ENCODE results near the gene MRGPRE.

The MRGPRE gene

DNA sequence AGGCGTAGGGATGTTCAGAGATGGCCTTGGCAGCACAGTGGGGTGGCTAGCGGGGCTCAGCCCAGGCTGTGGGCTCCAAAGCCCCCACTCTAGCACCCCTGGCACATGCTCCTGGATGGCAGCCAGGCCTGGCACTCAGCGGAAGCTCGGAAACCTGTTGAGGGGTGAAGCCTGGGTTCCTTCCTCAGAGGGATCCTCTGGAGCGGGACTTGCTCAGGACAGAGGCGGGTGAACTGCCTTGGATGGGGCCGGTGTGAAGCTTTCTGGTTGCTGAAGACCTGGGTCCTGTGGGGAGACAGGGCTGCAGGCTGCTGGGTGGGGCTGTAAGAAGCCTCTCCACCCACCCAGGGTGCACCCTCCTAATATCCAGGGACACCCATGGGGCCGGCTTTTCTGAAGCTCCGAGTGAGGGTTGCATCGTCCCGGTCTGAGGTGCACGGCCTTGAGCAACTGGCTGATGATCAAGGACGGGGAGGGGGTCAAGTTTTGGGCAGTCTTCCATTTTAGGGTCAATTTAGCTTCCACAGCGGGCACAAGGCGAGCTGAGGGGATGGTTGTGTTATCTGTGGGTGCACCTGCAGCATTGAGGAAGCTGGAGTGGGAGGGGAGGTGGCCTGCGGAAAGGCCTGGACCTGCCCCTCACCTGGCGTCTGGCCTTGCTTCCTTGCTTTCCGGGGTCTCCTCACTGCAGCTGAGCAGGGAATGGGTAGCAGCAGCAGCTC, 5.2 kb downstream of the MRGPRE start:
- no peak for TF ChIP-seq Cebpa-rat (IDR thresholded peaks at IDR 0.05)
- H3K4me2 ChIP-seq, result peak overlapping the region; percentile 55
- no peaks in the 10 kb centered on the region for H3K36me3 ChIP-seq
- no peaks in the 10 kb centered on the region for H3K27me3 ChIP-seq
- H3K9ac ChIP-seq, result no peak overlapping the region
- H3K27ac ChIP-seq, result 0 out of 2 replicates have a peak overlapping the region, but pooled peaks have one; percentile 13
- no peaks in the 10 kb centered on the region for H4K20me1 ChIP-seq
- no peaks in the 10 kb centered on the region for H3K9me3 ChIP-seq
- no peak overlapping the region for H3K4me3 ChIP-seq
- H3K4me1 ChIP-seq, result peaks cover 70% of the 10 kb centered on the region

DNA sequence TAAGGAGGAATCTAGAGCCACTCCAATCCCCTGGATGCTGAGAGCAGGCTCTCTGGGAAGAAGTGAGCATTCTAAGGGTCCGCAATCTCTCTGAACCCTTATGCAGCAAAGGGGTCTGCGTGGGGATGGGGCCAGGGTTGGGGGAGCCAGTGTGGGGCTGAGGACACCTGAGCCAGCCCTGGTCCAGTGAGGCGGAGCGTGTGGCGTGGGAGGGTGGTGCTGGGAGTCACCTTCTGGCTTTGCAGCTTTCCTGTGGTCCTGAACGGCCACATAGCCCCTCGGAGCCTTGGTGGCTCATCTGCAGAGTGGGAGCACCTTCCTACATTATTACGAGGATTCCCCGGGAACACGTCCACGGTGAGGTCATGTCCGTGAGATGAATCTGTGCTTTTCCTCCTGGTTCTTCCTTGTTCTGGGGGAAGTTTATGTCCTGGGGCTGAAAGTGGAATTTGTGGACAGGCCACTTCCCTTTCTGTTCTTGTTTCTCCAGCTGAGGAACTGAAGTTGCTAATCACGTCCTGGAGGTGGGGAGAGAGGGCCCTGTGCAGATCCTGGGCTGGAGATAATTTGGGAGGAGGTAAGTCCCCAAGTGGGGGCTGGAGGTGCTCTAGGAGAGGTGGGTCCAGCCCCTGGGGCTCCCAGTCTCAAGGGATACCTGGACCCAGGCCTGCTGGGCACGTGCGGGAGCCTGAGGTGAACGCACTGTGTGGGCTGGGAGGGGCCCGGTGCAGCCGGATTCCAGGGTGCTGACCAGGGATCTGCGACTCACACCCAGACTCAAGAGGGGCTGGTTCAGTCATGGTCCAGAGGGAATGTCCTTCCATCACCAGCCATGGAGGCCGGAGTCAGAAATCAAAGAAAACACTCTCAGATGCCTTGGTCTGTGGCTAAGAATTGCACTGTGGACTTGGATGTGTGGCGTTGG, 6.1 kb downstream of the MRGPRE start:
- TF ChIP-seq Cebpa-rat (IDR thresholded peaks at IDR 0.05), result no peak
- no peaks in the 10 kb centered on the region for H3K9me3 ChIP-seq
- H4K20me1 ChIP-seq, result no peaks in the 10 kb centered on the region
- peaks cover 71% of the 10 kb centered on the region for H3K4me1 ChIP-seq
- H3K9ac ChIP-seq, result no peak overlapping the region
- H3K27ac ChIP-seq, result 0 out of 2 replicates have a peak overlapping the region, but pooled peaks have one; percentile 41
- H3K4me3 ChIP-seq, result no peak overlapping the region
- H3K4me2 ChIP-seq, result peak overlapping the region; percentile 32; the same call in 1 of the 2 replicates
- H3K27me3 ChIP-seq, result no peaks in the 10 kb centered on the region
- H3K36me3 ChIP-seq, result no peaks in the 10 kb centered on the region

DNA sequence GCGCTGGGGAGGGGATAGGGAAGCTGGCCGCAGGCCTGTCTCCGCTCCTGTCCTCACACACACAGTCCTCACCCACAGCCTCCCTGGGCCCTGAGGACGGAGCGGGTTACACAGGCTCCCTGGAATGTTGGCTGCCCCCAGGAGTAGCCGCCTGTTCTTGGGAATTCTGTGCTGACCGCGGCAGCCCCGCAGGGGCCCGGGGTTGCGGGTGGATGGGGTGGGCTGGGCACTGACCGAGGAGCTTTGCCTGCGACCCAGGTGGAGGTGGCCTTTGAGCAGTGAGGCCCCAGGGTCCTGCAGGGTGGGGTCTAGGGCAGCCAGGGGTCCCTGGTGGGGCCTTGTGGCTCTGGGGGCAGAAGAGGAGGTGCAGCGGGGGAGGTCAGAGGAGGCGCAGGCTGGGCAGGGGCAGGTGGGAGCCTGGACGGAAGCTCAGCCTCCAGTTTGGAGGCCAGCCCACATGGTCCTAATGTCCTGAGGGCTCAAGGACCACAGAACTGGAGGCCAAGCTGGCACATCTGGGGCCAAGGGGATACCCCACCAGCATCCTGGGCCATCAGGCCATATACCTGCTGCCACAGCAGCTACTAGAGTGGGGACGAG, 7.0 kb downstream of the MRGPRE start:
- Histone ChIP-seq H3K36me3 (no peaks in the 10 kb centered on the region), H3K4me3 (no peak overlapping the region), H3K9ac (no peak overlapping the region), H3K9me3 (no peaks in the 10 kb centered on the region), H3K27me3 (no peaks in the 10 kb centered on the region), H3K4me2 (peak overlapping the region; percentile 91), H3K27ac (no peak overlapping the region), H4K20me1 (no peaks in the 10 kb centered on the region), H3K4me1 (peaks cover 77% of the 10 kb centered on the region)
- no peak for TF ChIP-seq Cebpa-rat (IDR thresholded peaks at IDR 0.05)

DNA sequence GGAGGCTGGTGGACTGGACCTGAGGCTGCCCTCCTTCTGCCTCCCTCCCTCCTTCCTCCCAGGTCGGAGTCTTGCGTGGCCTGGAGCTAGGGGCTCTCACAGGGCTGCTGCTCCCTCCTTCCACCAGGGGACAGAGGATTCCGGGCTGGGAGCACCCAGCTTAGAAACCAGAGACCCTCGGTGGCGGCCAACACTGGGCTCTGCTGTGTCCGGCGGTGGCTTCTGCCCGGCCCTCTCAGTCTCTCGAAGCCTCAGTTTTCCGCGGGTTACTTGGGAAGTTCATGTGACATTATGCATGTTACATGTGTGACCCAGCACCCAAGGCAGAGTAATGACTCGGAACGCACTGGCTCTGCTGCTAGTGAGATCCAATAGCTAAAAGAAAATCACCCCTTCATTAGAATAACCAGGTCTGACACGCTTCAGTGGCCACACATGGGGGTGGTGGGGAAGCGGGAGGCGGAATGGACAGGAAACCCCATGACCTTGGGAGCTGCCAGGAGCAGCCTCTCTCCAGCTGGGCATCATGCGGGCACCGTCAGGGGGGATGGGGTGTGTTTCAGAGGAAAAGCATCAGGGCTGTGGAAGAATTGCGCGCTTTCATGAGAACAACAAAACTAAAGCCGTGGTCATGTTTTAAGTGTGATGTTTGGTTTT, 7.7 kb downstream of the MRGPRE start:
- H3K36me3 ChIP-seq, result no peaks in the 10 kb centered on the region
- H3K4me1 ChIP-seq, result peaks cover 82% of the 10 kb centered on the region
- TF ChIP-seq Cebpa-rat (IDR thresholded peaks at IDR 0.05), result no peak
- H3K9me3 ChIP-seq, result no peaks in the 10 kb centered on the region
- H4K20me1 ChIP-seq, result no peaks in the 10 kb centered on the region
- no peak overlapping the region for H3K27ac ChIP-seq
- no peaks in the 10 kb centered on the region for H3K27me3 ChIP-seq
- H3K4me2 ChIP-seq, result peak overlapping the region; percentile 91
- no peak overlapping the region for H3K4me3 ChIP-seq
- no peak overlapping the region for H3K9ac ChIP-seq

DNA sequence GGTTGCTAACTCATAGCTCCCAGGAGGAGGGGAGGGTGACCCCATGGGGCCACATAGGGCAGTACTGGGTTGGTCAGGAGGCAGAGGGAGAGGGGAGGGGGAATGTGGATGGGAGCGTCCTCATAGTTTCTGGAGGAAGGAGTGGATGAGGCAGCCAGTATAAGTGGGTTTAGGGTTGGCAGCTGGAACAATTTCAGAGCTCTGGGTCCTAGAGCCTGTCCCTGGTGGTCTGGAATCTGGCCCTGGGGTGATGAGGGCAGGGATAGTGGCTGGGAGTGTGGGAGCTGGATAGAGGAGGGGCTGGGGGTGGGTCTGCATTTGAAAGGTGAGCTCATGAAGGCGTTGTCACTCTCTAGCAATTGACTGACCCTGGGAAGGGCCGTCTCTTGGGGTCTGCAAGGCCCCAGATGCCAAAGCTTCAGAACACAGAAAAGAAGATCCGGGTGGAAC, 8.3 kb downstream of the MRGPRE start:
- Histone ChIP-seq H4K20me1 (no peaks in the 10 kb centered on the region), H3K9me3 (no peaks in the 10 kb centered on the region), H3K36me3 (no peaks in the 10 kb centered on the region), H3K4me2 (peak overlapping the region; percentile 91), H3K4me1 (peaks cover 88% of the 10 kb centered on the region), H3K27ac (no peak overlapping the region), H3K9ac (no peak overlapping the region), H3K27me3 (no peaks in the 10 kb centered on the region), H3K4me3 (no peak overlapping the region)
- no peak for TF ChIP-seq Cebpa-rat (IDR thresholded peaks at IDR 0.05)

DNA sequence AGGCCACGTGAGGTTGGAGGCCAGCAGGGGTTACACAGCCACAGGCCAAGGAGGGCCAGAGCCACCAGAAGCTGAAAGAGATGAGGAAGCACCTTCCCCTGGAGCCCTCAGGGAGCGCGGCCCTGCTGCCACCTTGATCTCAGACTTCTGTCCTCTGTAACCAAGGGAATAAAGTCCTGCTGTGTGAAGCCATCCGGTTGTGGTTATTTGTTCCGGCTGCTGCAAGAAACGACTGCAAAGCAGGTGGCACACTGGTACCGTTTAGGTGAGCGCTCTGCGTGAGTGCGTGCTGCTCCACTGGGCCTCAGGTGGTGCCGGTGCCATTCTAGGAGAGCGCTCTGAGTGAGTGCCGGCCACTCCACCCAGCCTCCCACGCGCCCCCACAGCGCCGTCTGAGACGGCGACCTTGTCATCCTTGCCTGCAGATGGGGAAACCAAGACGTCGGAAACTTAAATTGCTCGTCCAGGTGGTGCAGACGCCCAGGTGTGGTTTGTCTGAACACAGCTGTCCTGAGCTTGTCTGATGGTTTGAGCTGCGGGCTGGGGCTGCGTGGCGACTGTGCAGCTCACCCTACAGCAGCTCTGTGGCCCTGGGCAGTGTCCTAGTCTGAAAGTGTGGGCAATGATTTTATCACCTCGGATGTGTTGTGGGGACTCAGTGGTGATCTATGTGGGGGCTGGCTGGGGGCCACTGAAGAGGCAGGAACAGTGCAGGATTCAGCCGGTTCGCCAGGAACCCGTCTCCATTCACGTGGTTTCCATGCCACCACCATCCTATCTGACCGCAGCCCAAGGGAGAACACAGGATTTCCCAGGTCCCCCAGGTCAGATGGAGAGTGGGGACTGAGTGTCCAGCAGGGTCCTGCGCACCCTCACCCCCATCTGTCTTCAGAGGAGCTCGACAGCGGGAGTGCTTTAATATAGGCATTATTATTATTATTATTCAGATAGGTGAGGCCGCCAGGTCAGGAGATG, 9.0 kb downstream of the MRGPRE start:
- no peaks in the 10 kb centered on the region for H3K27me3 ChIP-seq
- H3K9me3 ChIP-seq, result no peaks in the 10 kb centered on the region
- peak overlapping the region; percentile 91 for H3K4me2 ChIP-seq
- H3K36me3 ChIP-seq, result no peaks in the 10 kb centered on the region
- H3K27ac ChIP-seq, result no peak overlapping the region
- 0 out of 2 replicates have a peak overlapping the region, but pooled peaks have one; percentile 31 for H3K9ac ChIP-seq
- 0 out of 2 replicates have a peak overlapping the region, but pooled peaks have one; percentile 26 for H3K4me3 ChIP-seq
- no peak for TF ChIP-seq Cebpa-rat (IDR thresholded peaks at IDR 0.05)
- H3K4me1 ChIP-seq, result peaks cover 90% of the 10 kb centered on the region
- no peaks in the 10 kb centered on the region for H4K20me1 ChIP-seq

DNA sequence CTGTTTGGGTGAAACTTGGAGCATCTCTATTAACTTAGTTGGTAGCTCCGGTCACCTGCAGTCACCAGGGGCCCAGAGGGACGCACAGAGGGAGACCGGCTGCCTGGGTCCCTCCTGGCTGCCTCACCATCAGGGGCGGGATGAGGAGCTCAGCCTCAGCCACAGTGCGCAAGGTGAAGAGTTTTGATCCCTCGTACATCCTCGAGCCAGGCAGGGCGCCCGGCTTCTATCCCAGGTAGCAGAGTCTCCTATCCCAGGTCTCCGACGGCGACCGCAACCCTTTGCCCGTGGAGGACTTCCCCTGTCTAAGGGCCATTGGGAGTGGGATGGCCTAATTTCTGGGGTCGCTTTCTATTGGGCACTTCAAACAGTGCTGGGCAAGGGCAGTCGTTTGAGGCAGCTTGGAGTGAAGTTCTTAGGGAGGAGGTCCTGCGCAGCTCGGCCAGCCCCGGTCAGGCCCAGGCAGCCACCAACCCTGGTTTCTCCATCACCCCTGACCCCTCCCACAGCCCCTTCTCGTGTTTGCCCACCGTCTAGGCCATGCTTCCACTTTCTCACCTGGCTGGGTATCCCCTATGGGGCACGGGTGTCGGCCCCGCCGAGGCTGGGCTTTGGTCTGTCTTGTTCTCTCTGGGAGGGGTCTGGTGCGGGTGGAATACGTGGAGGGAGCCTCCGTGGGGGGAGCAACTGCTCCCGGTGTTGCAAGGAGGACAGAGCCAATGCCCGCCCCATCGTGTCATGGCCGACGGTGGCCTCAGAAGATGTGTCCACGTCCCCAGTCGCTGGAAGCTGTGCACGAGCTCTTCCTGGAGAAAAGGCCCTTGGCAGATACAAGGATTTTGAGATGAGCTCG, 10.0 kb downstream of the MRGPRE start:
- Histone ChIP-seq H3K36me3 (no peaks in the 10 kb centered on the region), H3K9me3 (no peaks in the 10 kb centered on the region), H3K27me3 (no peaks in the 10 kb centered on the region), H3K9ac (0 out of 2 replicates have a peak overlapping the region, but pooled peaks have one; percentile 31), H3K4me1 (peaks cover 82% of the 10 kb centered on the region), H3K4me3 (0 out of 2 replicates have a peak overlapping the region, but pooled peaks have one; percentile 26), H3K4me2 (peak overlapping the region; percentile 91), H4K20me1 (no peaks in the 10 kb centered on the region), H3K27ac (peak overlapping the region; percentile 74)
- TF ChIP-seq Cebpa-rat (IDR thresholded peaks at IDR 0.05), result no peak

Measured in BLaER1 (cell line).